Ovary (tissue), 9 donors: ENCODE results near the gene COL25A1. TPM values are rescaled to one million over a fixed set of nuclear protein-coding genes. Genes with fewer than 3 reads are reported as not detected.

Source experiments
- DNase-seq, 5 donors: peaks; one replicate each; pipeline ENCODE4 v3.0.0-alpha.2; 2019 to 2020
- H3K27ac ChIP-seq, 2 donors: fragments of 200-600 bp; one replicate each; pipeline versions ENCODE4 v1.5.1 to v1.8.0; 2019 to 2022
- H3K27me3 ChIP-seq: fragments of 200-600 bp; one replicate; pipeline ENCODE4 v1.8.0; 2022
- H3K36me3 ChIP-seq: fragments of 200-600 bp; sonication (generic); one replicate; pipeline ENCODE4 v1.5.1; 2019
- H3K4me1 ChIP-seq: one replicate; pipeline ENCODE4 v1.8.1; 2013; ENCODE audit warnings: mild to moderate bottlenecking, moderate library complexity; ENCODE audit not compliant: insufficient read depth
- H3K4me3 ChIP-seq: fragments of 200-600 bp; sonication (generic); one replicate; pipeline ENCODE4 v1.5.1; 2017
- H3K9me3 ChIP-seq, 2 donors: fragments of 200-600 bp in 1 of 2; sonication (generic) in 1 of 2; one replicate each; pipeline versions ENCODE4 v1.5.1 to v1.8.1; 2013 to 2019; ENCODE audit warnings: mild to moderate bottlenecking in 1 of 2, moderate library complexity in 1 of 2
- EP300 ChIP-seq: sonication (generic); formaldehyde crosslinking; IDR thresholded peaks from one replicate; pipeline ENCODE4 v1.6.1; 2017; ENCODE audit warnings: antibody characterized with exemption
- POLR2A ChIP-seq: fragments of 450-650 bp; IDR thresholded peaks from one replicate; pipeline ENCODE4 v1.6.1; 2017; ENCODE audit warnings: antibody characterized with exemption, mild to moderate bottlenecking, moderate library complexity
- WGBS, 3 donors: extraction: QIAGEN DNeasy Blood & Tissue Kit in 1 of 3; methylation state at CpG; one replicate each; pipeline versions ENCODE4 v1.1.5 to v1.1.7; 2013 to 2017; 5-methylcytosine and 5-hydroxymethylcytosine counted together
- intact Hi-C, 4 donors: fragments of 100-400 bp; cut with DNase I; formaldehyde crosslinking; loops; one replicate each; pipeline versions ENCODE4 v1.11.0 to v1.15.1; 2022 to 2023
- polyA plus RNA-seq, 2 donors: library from polyadenylated mRNA; stranded (reverse); fragments of 200-250 nt in 1 of 2; fragments of 350-450 nt in 1 of 2; fragmentation: Illumina TruSeq in 1 of 2; extraction: RNeasy Lipid Tissue Mini Kit (QIAGEN cat#74804) in 1 of 2; gene quantifications; one replicate each; pipeline ENCODE4 v1.2.3, GENCODE V29; 2013 to 2014
- total RNA-seq, 7 donors: library from RNA; depleted of rRNA in 2 of 7; stranded (reverse); fragments of >200 nt in 2 of 7; fragmentation: NEBNext Ultra II Directional in 3 of 7; extraction: Animal tissue kit (Norgen Biotek cat#: 25700) in 3 of 7; gene quantifications; one replicate each; pipeline versions ENCODE4 v1.1.0 to v1.2.4, GENCODE V29; 2016 to 2023
- TF ChIP-seq, protein P1 (sequence below), 3 donors: fragments of 450-650 bp in 2 of 3; fragments of 200-600 bp in 1 of 3; IDR thresholded peaks; one replicate each; pipeline versions ENCODE4 v1.5.1 to v1.8.0; 2016 to 2022; ENCODE audit warnings: antibody characterized with exemption in 3 of 3, mild to moderate bottlenecking in 1 of 3
- donor health status: DM: no; HTN: no; CAD: no; lungs with moderate emphysema.
- donor health status: DM: no; HTN: no; CAD: no.
- donor health status: Bipolar disorder and iron deficiency.
- donor health status: DM: yes; HTN: yes; CAD: no.
- donor health status: DM: no; HTN: no; CAD: no.
- donor health status: DM: yes; HTN: yes; CAD: no.

COL25A1 gene
- total and polyA plus RNA-seq, 9 donors: 0.25 to 3.2 (median 0.77) TPM

DNA sequence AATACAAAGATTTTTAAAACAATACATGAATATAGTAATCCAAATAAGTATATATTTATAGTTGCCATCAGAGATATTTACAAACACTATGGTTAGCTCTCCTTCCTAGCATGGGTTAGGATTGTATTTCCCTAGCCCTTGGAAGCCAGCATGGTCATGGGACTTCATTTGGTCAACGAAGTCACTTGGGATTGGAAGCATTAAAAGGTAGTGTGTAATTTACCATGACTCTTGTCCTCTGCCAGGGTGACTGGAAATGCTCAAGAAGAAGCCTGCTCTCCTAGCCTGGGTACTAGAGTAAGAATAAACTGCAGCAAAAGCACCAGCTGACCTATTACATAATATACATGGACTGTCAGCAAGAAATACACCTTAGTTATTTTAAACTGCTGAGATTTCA, 102.9 kb downstream of the COL25A1 start:
- H3K27ac ChIP-seq: no peak overlapping the region
- H3K27me3 ChIP-seq: no peaks in the 10 kb centered on the region
- H3K9me3 ChIP-seq: no peaks in the 10 kb centered on the region
- intact Hi-C loops: no loop called here
- no peak overlapping the region for H3K4me3 ChIP-seq
- TF ChIP-seq, protein P1, sequence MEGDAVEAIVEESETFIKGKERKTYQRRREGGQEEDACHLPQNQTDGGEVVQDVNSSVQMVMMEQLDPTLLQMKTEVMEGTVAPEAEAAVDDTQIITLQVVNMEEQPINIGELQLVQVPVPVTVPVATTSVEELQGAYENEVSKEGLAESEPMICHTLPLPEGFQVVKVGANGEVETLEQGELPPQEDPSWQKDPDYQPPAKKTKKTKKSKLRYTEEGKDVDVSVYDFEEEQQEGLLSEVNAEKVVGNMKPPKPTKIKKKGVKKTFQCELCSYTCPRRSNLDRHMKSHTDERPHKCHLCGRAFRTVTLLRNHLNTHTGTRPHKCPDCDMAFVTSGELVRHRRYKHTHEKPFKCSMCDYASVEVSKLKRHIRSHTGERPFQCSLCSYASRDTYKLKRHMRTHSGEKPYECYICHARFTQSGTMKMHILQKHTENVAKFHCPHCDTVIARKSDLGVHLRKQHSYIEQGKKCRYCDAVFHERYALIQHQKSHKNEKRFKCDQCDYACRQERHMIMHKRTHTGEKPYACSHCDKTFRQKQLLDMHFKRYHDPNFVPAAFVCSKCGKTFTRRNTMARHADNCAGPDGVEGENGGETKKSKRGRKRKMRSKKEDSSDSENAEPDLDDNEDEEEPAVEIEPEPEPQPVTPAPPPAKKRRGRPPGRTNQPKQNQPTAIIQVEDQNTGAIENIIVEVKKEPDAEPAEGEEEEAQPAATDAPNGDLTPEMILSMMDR (IDR thresholded peaks at IDR 0.05): no peak
- TF ChIP-seq EP300: no peak
- H3K36me3 ChIP-seq: no peaks in the 10 kb centered on the region
- H3K4me1 ChIP-seq: no peaks in the 10 kb centered on the region
- DNase-seq: no peak
- WGBS, 3 donors: 94 to 95% (median 95%) methylated on average over 1 of the region's 1 CpG

DNA sequence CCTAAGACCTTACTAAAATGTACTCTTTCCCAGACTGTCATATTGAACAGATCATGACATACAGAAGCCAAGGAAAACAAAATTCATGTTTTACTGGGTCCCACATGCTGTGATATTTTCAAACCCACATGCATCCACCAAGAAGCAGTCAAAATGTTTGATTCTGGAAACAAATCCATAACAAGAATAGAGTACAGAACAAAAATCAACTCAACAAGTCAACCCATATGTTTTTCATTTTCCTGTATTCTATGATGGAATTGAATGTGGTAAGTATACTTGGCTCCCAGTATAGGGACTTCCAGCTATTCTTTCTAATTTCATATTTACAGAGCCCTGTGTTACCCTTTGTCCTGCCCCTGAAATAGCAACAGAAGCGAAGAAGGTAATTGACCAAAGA, 106.8 kb downstream of the COL25A1 start:
- Histone ChIP-seq H3K27me3 (no peaks in the 10 kb centered on the region), H3K4me1 (no peaks in the 10 kb centered on the region), H3K9me3 (no peaks in the 10 kb centered on the region), H3K4me3 (no peak overlapping the region), H3K36me3 (no peaks in the 10 kb centered on the region), H3K27ac (no peak overlapping the region)
- intact Hi-C loops: no loop called here
- WGBS, 3 donors: 94 to 98% (median 95%) methylated on average over 1 of the region's 1 CpG
- TF ChIP-seq, protein P1 (IDR thresholded peaks at IDR 0.05): no peak
- no peak for TF ChIP-seq POLR2A
- no peak for TF ChIP-seq EP300
- no peak for DNase-seq

DNA sequence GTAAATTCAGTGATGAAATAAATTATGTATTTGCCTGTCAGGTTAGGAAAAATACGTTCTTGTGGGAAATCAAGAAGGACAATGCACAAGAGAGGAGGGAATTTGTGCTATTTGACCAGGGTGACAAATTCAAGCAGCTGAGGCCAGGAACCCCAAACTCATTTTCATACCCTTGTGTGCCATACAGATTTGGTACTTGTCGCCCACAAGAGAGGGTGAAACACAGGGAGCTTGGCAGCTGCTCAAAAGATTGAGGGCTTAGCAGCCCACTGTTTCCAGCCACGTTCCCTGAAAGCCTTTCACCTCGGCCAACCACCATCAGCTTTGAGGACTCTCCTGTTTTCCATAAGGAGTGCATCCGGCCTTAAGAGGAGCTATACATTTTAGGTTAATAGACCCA, 111.2 kb downstream of the COL25A1 start:
- H3K27ac ChIP-seq: no peak overlapping the region
- no peaks in the 10 kb centered on the region for H3K4me1 ChIP-seq
- TF ChIP-seq POLR2A: no peak
- TF ChIP-seq EP300: no peak
- TF ChIP-seq, protein P1 (IDR thresholded peaks at IDR 0.05): no peak
- intact Hi-C loops: no loop called here
- DNase-seq: no peak
- H3K36me3 ChIP-seq: no peaks in the 10 kb centered on the region
- H3K9me3 ChIP-seq: no peaks in the 10 kb centered on the region
- no peak overlapping the region for H3K4me3 ChIP-seq
- no peaks in the 10 kb centered on the region for H3K27me3 ChIP-seq
- 92 to 94% (median 93%) methylated on average over 5 of the region's 5 CpGs for WGBS, 3 donors

DNA sequence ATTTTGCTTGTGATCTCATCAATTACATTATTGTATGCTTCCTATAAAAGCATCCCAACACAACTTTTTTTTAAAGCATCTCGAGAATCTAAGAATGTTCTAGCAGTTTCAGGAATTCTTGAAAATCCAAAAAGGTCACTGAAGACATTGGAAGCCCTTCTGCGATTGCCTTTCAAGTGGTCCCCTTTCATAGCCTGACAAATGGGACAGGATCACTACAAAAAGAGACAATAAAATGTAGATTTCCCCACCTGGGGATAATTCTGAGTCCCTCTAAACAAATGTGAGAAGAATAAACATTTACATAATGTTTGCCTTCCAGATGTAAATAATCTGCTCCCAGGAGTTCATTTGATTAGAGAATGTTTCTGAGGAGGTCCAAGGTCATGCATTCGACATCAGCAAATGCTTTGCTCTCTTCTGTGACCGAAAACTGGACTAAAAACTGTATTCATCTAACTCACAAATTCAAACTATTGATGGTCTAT, 116.0 kb downstream of the COL25A1 start:
- no peaks in the 10 kb centered on the region for H3K9me3 ChIP-seq
- DNase-seq: no peak
- TF ChIP-seq POLR2A (no peak), EP300 (no peak)
- TF ChIP-seq, protein P1 (IDR thresholded peaks at IDR 0.05): no peak
- 66 to 74% (median 68%) methylated on average over 4 of the region's 4 CpGs for WGBS, 3 donors
- no peaks in the 10 kb centered on the region for H3K27me3 ChIP-seq
- H3K27ac ChIP-seq: no peak overlapping the region
- intact Hi-C loops: no loop called here
- H3K36me3 ChIP-seq: no peaks in the 10 kb centered on the region
- H3K4me3 ChIP-seq: no peak overlapping the region
- no peaks in the 10 kb centered on the region for H3K4me1 ChIP-seq

DNA sequence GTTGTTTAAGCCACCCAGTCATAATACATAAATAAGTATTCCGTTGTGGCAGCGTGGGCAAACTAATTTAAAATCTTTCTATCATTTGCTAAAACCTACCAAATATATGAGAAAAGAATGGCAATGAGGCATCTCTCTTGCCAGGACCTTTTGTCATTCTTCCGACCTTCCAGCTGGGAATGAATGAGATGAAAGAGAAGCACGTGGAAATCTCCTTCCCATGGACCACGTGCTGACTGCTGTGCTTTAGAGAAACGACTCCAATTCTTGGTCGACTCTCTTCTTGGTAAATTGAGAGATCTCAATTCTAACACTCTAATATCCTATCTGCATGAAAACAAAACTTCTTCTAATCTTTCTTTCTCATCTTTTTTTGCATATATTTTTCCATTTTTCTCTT, 116.5 kb downstream of the COL25A1 start:
- H3K4me1 ChIP-seq: no peaks in the 10 kb centered on the region
- TF ChIP-seq POLR2A: no peak
- H3K27ac ChIP-seq: no peak overlapping the region
- no peaks in the 10 kb centered on the region for H3K36me3 ChIP-seq
- H3K4me3 ChIP-seq: no peak overlapping the region
- no peaks in the 10 kb centered on the region for H3K27me3 ChIP-seq
- no peak for DNase-seq
- WGBS, 3 donors: 80 to 84% (median 80%) methylated on average over 7 of the region's 7 CpGs
- intact Hi-C loops: no loop called here
- no peaks in the 10 kb centered on the region for H3K9me3 ChIP-seq
